MM.1S (cell line): ENCODE data around the gene SOX10.

ENCODE experiments used
- CTCF ChIP-seq: fragments of 300-600 bp; sonication (generic); IDR thresholded peaks from 2 replicates; pipeline ENCODE4 v1.5.1; 2016; ENCODE audit warnings: antibody characterized with exemption, low read length, mixed read lengths
- EZH2 ChIP-seq: fragments of 300-600 bp; sonication (generic); optimal IDR thresholded peaks from 2 replicates; pipeline ENCODE3; 2017; ENCODE audit warnings: low read depth, mild to moderate bottlenecking, antibody characterized with exemption, low read length, mixed read lengths
- EZH2phosphoT487 ChIP-seq: fragments of 300-600 bp; sonication (generic); IDR thresholded peaks from 2 replicates; pipeline ENCODE4 v1.6.1; 2018; ENCODE audit warnings: antibody characterized with exemption, low read length

DNA sequence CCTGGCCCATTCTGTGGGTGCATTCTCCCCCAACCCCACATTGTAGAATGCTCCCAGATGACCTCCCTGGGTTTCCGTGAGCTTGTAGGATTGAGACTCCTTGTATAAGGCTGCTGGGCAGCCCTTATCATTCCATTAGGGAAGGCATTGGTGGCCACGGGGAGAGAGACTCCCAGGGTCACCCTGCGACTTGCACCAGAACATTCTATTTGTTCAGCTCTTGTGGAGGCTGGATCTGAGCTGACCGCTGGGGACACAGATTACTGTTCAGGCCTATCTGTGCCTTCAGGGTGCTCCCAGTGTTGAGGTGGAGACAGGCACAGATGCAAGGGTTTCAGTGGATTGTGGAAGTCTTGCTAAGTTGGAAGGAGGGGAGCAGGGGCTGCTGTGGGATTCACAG is 60.4 kb downstream of the SOX10 start:
- TF ChIP-seq CTCF: no peak
- no peak for TF ChIP-seq EZH2
- TF ChIP-seq EZH2phosphoT487: no peak
